BJ (cell line): Measurements from ENCODE around the gene KCNG1. TPM values are rescaled to one million over a fixed set of nuclear protein-coding genes. Genes with fewer than 3 reads are reported as not detected.
"Not testable (repeated sequence)": the region's sequence is repeated elsewhere in the genome, so short reads cannot be mapped to it uniquely, and the experiment has no call there.

Source experiments
- CTCF ChIA-PET: fragments of 350-600 bp; formaldehyde crosslinking; extraction: SDS; loops from one replicate; lab custom pipeline; 2021; ENCODE audit warnings: antibody characterized with exemption, inconsistent platforms; lab: Yijun Ruan, JAX
- POLR2A ChIA-PET: fragments of 300-600 bp; sonication (Branson Sonifier 250); formaldehyde crosslinking; extraction: SDS; loops from one replicate; lab custom pipeline; 2021; ENCODE audit warnings: antibody characterized with exemption; lab: Charles Lee
- DNase-seq: peaks from one replicate; pipeline ENCODE4 v3.0.0-alpha.2; 2011; ENCODE audit warnings: low read depth
- H3K27me3 ChIP-seq: 2 replicates; pipeline ENCODE4 v1.6.0; 2011; ENCODE audit warnings: low read length; ENCODE audit not compliant: control insufficient read depth, insufficient read depth
- H3K36me3 ChIP-seq: 2 replicates; pipeline ENCODE4 v1.5.1; 2011; ENCODE audit warnings: low read length; ENCODE audit not compliant: control insufficient read depth, insufficient read depth
- H3K4me3 ChIP-seq: 2 replicates; pipeline ENCODE4 v1.5.1; 2011; ENCODE audit warnings: low read depth, mild to moderate bottlenecking, control low read depth, low read length
- CTCF ChIP-seq: IDR thresholded peaks from 2 replicates; pipeline ENCODE4 v1.5.1; 2011; ENCODE audit warnings: low read depth, mild to moderate bottlenecking, control low read depth, inconsistent platforms, low read length, moderate library complexity; ENCODE audit not compliant: insufficient read depth
- polyA plus RNA-seq: library from polyadenylated mRNA; depleted of rRNA; stranded (reverse); fragments of >200 nt; gene quantifications from 2 replicates; pipeline ENCODE4 v1.2.3, GENCODE V29; 2011

KCNG1 gene
- polyA plus RNA-seq, 1 experiment: 18.2 TPM

GRCh38 chr20:51058017-51058416 is 35.1 kb upstream of the KCNG1 start:
- Histone ChIP-seq H3K4me3 (no peak overlapping the region), H3K27me3 (peaks cover 8% of the 10 kb centered on the region), H3K36me3 (no peaks in the 10 kb centered on the region)
- POLR2A ChIA-PET: no interaction called here
- DNase-seq: no peak
- CTCF ChIA-PET: no interaction called here
- TF ChIP-seq CTCF: no peak

GRCh38 chr20:51054233-51054632 is 31.3 kb upstream of the KCNG1 start:
- no peak for DNase-seq
- POLR2A ChIA-PET: no interaction called here
- no peak overlapping the region for H3K4me3 ChIP-seq
- H3K36me3 ChIP-seq: no peaks in the 10 kb centered on the region
- no peak for TF ChIP-seq CTCF
- CTCF ChIA-PET: no interaction called here
- H3K27me3 ChIP-seq: peaks cover 8% of the 10 kb centered on the region

GRCh38 chr20:51050531-51051075 is 27.7 kb upstream of the KCNG1 start:
- POLR2A ChIA-PET: no interaction called here
- Histone ChIP-seq H3K4me3 (no peak overlapping the region), H3K36me3 (no peaks in the 10 kb centered on the region), H3K27me3 (peaks cover 4% of the 10 kb centered on the region)
- TF ChIP-seq CTCF: no peak
- no peak for DNase-seq
- CTCF ChIA-PET: interaction anchor here (1.2 to 1.5 kb wide), 2 partner anchors 13 to 58 kb away, joined by 4 to 6 read pairs; no protein-coding TSS in a partner anchor

- H3K4me3 ChIP-seq: no peak overlapping the region
- DNase-seq: no peak
- POLR2A ChIA-PET: no interaction called here
- no peak for TF ChIP-seq CTCF
- no peaks in the 10 kb centered on the region for H3K36me3 ChIP-seq
- CTCF ChIA-PET: no interaction called here
- H3K27me3 ChIP-seq: peaks cover under 1% of the 10 kb centered on the region; the same call in 1 of the 2 replicates
These were observed 23.4 kb upstream of the KCNG1 start for GRCh38 chr20:51046021-51046985.

GRCh38 chr20:51045492-51045891 is 22.6 kb upstream of the KCNG1 start:
- CTCF ChIA-PET, POLR2A ChIA-PET, DNase-seq, H3K36me3 ChIP-seq, H3K27me3 ChIP-seq, H3K4me3 ChIP-seq: not testable (repeated sequence)
